ENCODE measurements around the gene PEDS1.

PEDS1 gene

GRCh38 chr20:50195524-50196120 is 42.1 kb upstream of the PEDS1 start:
- H3K36me3 ChIP-seq (ENCODE audit: insufficient read depth, low read length) = peaks cover 14% of the 10 kb centered on the region; the same call in 1 of the 2 replicates
- no peaks in the 10 kb centered on the region for H3K27me3 ChIP-seq (ENCODE audit: insufficient read depth, low read length)
- H3K27ac ChIP-seq (ENCODE audit: low read depth, low read length) = peak overlapping the region; percentile 83
- H3K79me2 ChIP-seq (ENCODE audit: control insufficient read depth, insufficient read depth, low read length, unreplicated experiment) = peaks cover 38% of the 10 kb centered on the region
- H3K4me3 ChIP-seq (ENCODE audit: low read depth, low read length) = no peak overlapping the region
- no peak overlapping the region for H2AFZ ChIP-seq (ENCODE audit: low read length, unreplicated experiment)
- H3K4me1 ChIP-seq (ENCODE audit: control insufficient read depth, insufficient read depth, low read length, unreplicated experiment) = peaks cover 14% of the 10 kb centered on the region

- peaks cover 38% of the 10 kb centered on the region for H3K79me2 ChIP-seq (ENCODE audit: control insufficient read depth, insufficient read depth, low read length, unreplicated experiment)
- peak overlapping the region; percentile 86 for H3K4me3 ChIP-seq (ENCODE audit: low read depth, low read length)
- H3K4me1 ChIP-seq (ENCODE audit: control insufficient read depth, insufficient read depth, low read length, unreplicated experiment) = peaks cover 14% of the 10 kb centered on the region
- no peaks in the 10 kb centered on the region for H3K27me3 ChIP-seq (ENCODE audit: insufficient read depth, low read length)
- H2AFZ ChIP-seq (ENCODE audit: low read length, unreplicated experiment) = no peak overlapping the region
- H3K27ac ChIP-seq (ENCODE audit: low read depth, low read length) = peak overlapping the region; percentile 83
- peaks cover 14% of the 10 kb centered on the region; the same call in 1 of the 2 replicates for H3K36me3 ChIP-seq (ENCODE audit: insufficient read depth, low read length)
Measured at GRCh38 chr20:50194831-50195523, 41.5 kb upstream of the PEDS1 start.

- Histone ChIP-seq H3K27ac (ENCODE audit: low read depth, low read length) (peak overlapping the region; percentile 83), H3K4me1 (ENCODE audit: control insufficient read depth, insufficient read depth, low read length, unreplicated experiment) (peaks cover 14% of the 10 kb centered on the region)
Measured at GRCh38 chr20:50194422-50194830, 40.9 kb upstream of the PEDS1 start.

GRCh38 chr20:50193836-50194421 is 40.4 kb upstream of the PEDS1 start:
- Histone ChIP-seq H2AFZ (ENCODE audit: low read length, unreplicated experiment) (no peak overlapping the region), H3K36me3 (ENCODE audit: insufficient read depth, low read length) (peaks cover 14% of the 10 kb centered on the region; the same call in 1 of the 2 replicates), H3K27ac (ENCODE audit: low read depth, low read length) (peak overlapping the region; percentile 83), H3K4me1 (ENCODE audit: control insufficient read depth, insufficient read depth, low read length, unreplicated experiment) (peaks cover 14% of the 10 kb centered on the region), H3K27me3 (ENCODE audit: insufficient read depth, low read length) (no peaks in the 10 kb centered on the region), H3K4me3 (ENCODE audit: low read depth, low read length) (peak overlapping the region; percentile 86), H3K79me2 (ENCODE audit: control insufficient read depth, insufficient read depth, low read length, unreplicated experiment) (peaks cover 38% of the 10 kb centered on the region)

More at GRCh38 chr20:50194422-50194830, 40.9 kb upstream of the PEDS1 start:
- Histone ChIP-seq H3K27me3 (ENCODE audit: insufficient read depth, low read length) (no peaks in the 10 kb centered on the region), H3K36me3 (ENCODE audit: insufficient read depth, low read length) (peaks cover 14% of the 10 kb centered on the region; the same call in 1 of the 2 replicates), H3K4me3 (ENCODE audit: low read depth, low read length) (peak overlapping the region; percentile 86), H2AFZ (ENCODE audit: low read length, unreplicated experiment) (no peak overlapping the region), H3K79me2 (ENCODE audit: control insufficient read depth, insufficient read depth, low read length, unreplicated experiment) (peaks cover 38% of the 10 kb centered on the region)

GRCh38 chr20:50193199-50193835 is 39.8 kb upstream of the PEDS1 start:
- Histone ChIP-seq H2AFZ (ENCODE audit: low read length, unreplicated experiment) (no peak overlapping the region), H3K36me3 (ENCODE audit: insufficient read depth, low read length) (peaks cover 14% of the 10 kb centered on the region; the same call in 1 of the 2 replicates), H3K79me2 (ENCODE audit: control insufficient read depth, insufficient read depth, low read length, unreplicated experiment) (peaks cover 38% of the 10 kb centered on the region), H3K4me3 (ENCODE audit: low read depth, low read length) (peak overlapping the region; percentile 86), H3K4me1 (ENCODE audit: control insufficient read depth, insufficient read depth, low read length, unreplicated experiment) (peaks cover 14% of the 10 kb centered on the region), H3K27ac (ENCODE audit: low read depth, low read length) (peak overlapping the region; percentile 83), H3K27me3 (ENCODE audit: insufficient read depth, low read length) (no peaks in the 10 kb centered on the region)

- peaks cover 16% of the 10 kb centered on the region for H3K4me1 ChIP-seq (ENCODE audit: control insufficient read depth, insufficient read depth, low read length, unreplicated experiment)
- no peak overlapping the region for H2AFZ ChIP-seq (ENCODE audit: low read length, unreplicated experiment)
- H3K4me3 ChIP-seq (ENCODE audit: low read depth, low read length) = peak overlapping the region; percentile 86
- H3K36me3 ChIP-seq (ENCODE audit: insufficient read depth, low read length) = peaks cover 14% of the 10 kb centered on the region; the same call in 1 of the 2 replicates
- H3K27me3 ChIP-seq (ENCODE audit: insufficient read depth, low read length) = no peaks in the 10 kb centered on the region
- peak overlapping the region; percentile 83 for H3K27ac ChIP-seq (ENCODE audit: low read depth, low read length)
- H3K79me2 ChIP-seq (ENCODE audit: control insufficient read depth, insufficient read depth, low read length, unreplicated experiment) = peaks cover 38% of the 10 kb centered on the region
Measured at GRCh38 chr20:50192364-50193198, 39.1 kb upstream of the PEDS1 start.

- Histone ChIP-seq H3K79me2 (ENCODE audit: control insufficient read depth, insufficient read depth, low read length, unreplicated experiment) (peaks cover 38% of the 10 kb centered on the region), H3K4me3 (ENCODE audit: low read depth, low read length) (peak overlapping the region; percentile 86), H2AFZ (ENCODE audit: low read length, unreplicated experiment) (no peak overlapping the region), H3K4me1 (ENCODE audit: control insufficient read depth, insufficient read depth, low read length, unreplicated experiment) (peaks cover 23% of the 10 kb centered on the region), H3K36me3 (ENCODE audit: insufficient read depth, low read length) (peaks cover 14% of the 10 kb centered on the region; the same call in 1 of the 2 replicates), H3K27ac (ENCODE audit: low read depth, low read length) (peak overlapping the region; percentile 83), H3K27me3 (ENCODE audit: insufficient read depth, low read length) (no peaks in the 10 kb centered on the region)
Measured at GRCh38 chr20:50191544-50192363, 38.2 kb upstream of the PEDS1 start.

- Histone ChIP-seq H2AFZ (ENCODE audit: low read length, unreplicated experiment) (no peak overlapping the region), H3K27ac (ENCODE audit: low read depth, low read length) (peak overlapping the region; percentile 83), H3K4me1 (ENCODE audit: control insufficient read depth, insufficient read depth, low read length, unreplicated experiment) (peaks cover 23% of the 10 kb centered on the region), H3K79me2 (ENCODE audit: control insufficient read depth, insufficient read depth, low read length, unreplicated experiment) (peaks cover 38% of the 10 kb centered on the region), H3K27me3 (ENCODE audit: insufficient read depth, low read length) (no peaks in the 10 kb centered on the region), H3K4me3 (ENCODE audit: low read depth, low read length) (peak overlapping the region; percentile 86), H3K36me3 (ENCODE audit: insufficient read depth, low read length) (peaks cover 14% of the 10 kb centered on the region; the same call in 1 of the 2 replicates)
Measured at GRCh38 chr20:50191065-50191543, 37.6 kb upstream of the PEDS1 start.

GRCh38 chr20:50190251-50191064 is 36.9 kb upstream of the PEDS1 start, which contains the start of gene CEBPB:
CEBPB (plus strand) TSS chr20:50190830; CDS start chr20:50191034, 204 bp downstream.
- Histone ChIP-seq H2AFZ (ENCODE audit: low read length, unreplicated experiment) (peak within 1 kb of the TSS; percentile 9), H3K4me3 (ENCODE audit: low read depth, low read length) (peak within 1 kb of the TSS; percentile 86), H3K36me3 (ENCODE audit: insufficient read depth, low read length) (peaks cover 14% of the 10 kb centered on the region; the same call in 1 of the 2 replicates), H3K27ac (ENCODE audit: low read depth, low read length) (peak within 1 kb of the TSS; percentile 83), H3K79me2 (ENCODE audit: control insufficient read depth, insufficient read depth, low read length, unreplicated experiment) (peaks cover 38% of the 10 kb centered on the region), H3K27me3 (ENCODE audit: insufficient read depth, low read length) (no peaks in the 10 kb centered on the region), H3K4me1 (ENCODE audit: control insufficient read depth, insufficient read depth, low read length, unreplicated experiment) (peaks cover 23% of the 10 kb centered on the region)

Data from ACC112 (cell line).